CD4-positive, alpha-beta T cell (primary cell): ENCODE measurements around the gene DYNLL1. TPM values are rescaled to one million over a fixed set of nuclear protein-coding genes. Genes with fewer than 3 reads are reported as not detected.

Source experiments
- ATAC-seq: fragments of 200-7000 bp; cut with Tn5 transposase; one replicate; pipeline ENCODE4 v1.10.0; 2022; ENCODE audit warnings: mild to moderate bottlenecking; ENCODE audit not compliant: poor library complexity
- CTCF ChIA-PET: fragments of 350-600 bp; sonication (Branson Sonifier 250); formaldehyde crosslinking; loops from one replicate; lab custom pipeline; 2021; ENCODE audit warnings: antibody characterized with exemption, inconsistent platforms; lab: Charles Lee
- POLR2A ChIA-PET: fragments of 350-600 bp; sonication (Branson Sonifier 250); formaldehyde crosslinking; loops from one replicate; lab custom pipeline; 2021; ENCODE audit warnings: antibody characterized with exemption, inconsistent platforms; lab: Charles Lee
- DNase-seq, 14 experiments: peaks; one replicate each; pipeline ENCODE4 v3.0.0-alpha.2; 2013 to 2020; ENCODE audit warnings: mixed read lengths in 2 of 14
- H3K27ac ChIP-seq, 2 donors: one replicate each; pipeline versions ENCODE4 v1.5.1 to v1.7.0; 2013; ENCODE audit warnings: low read length in 2 of 2, low read depth in 1 of 2, mild to moderate bottlenecking in 1 of 2
- H3K27me3 ChIP-seq, 2 experiments: 1 replicate in 1 of 2; 2 replicates in 1 of 2; pipeline versions ENCODE4 v1.6.1 to v1.7.0; 2013; ENCODE audit warnings: low read length in 2 of 2, control low read depth in 1 of 2, mild to moderate bottlenecking in 1 of 2, moderate library complexity in 1 of 2; ENCODE audit not compliant: insufficient read depth in 2 of 2, control insufficient read depth in 1 of 2
- H3K36me3 ChIP-seq: one replicate; pipeline ENCODE4 v1.6.1; 2013; ENCODE audit warnings: low read length, control low read depth; ENCODE audit not compliant: insufficient read depth
- H3K4me1 ChIP-seq: one replicate; pipeline ENCODE4 v1.6.1; 2013; ENCODE audit warnings: low read length, control low read depth; ENCODE audit not compliant: insufficient read depth
- H3K4me3 ChIP-seq: one replicate; pipeline ENCODE4 v1.5.1; 2013; ENCODE audit warnings: mild to moderate bottlenecking, low read length, moderate library complexity
- H3K9me3 ChIP-seq, 2 experiments: 1 replicate in 1 of 2; 2 replicates in 1 of 2; pipeline versions ENCODE4 v1.6.1 to v1.7.0; 2013; ENCODE audit warnings: low read length in 2 of 2, mild to moderate bottlenecking in 2 of 2, control low read depth in 1 of 2, moderate library complexity in 1 of 2; ENCODE audit not compliant: control insufficient read depth in 1 of 2, insufficient read depth in 1 of 2
- H3K27ac Mint-ChIP-seq: one replicate; pipeline ENCODE4 v1.8.0; 2020; ENCODE audit warnings: mixed read lengths
- H3K27me3 Mint-ChIP-seq: one replicate; pipeline ENCODE4 v1.8.0; 2021; ENCODE audit warnings: mixed read lengths
- H3K36me3 Mint-ChIP-seq: one replicate; pipeline ENCODE4 v1.8.0; 2021; ENCODE audit warnings: low read depth, mixed read lengths
- H3K4me1 Mint-ChIP-seq: one replicate; pipeline ENCODE4 v1.8.0; 2021; ENCODE audit warnings: low read depth, mixed read lengths
- H3K4me3 Mint-ChIP-seq: one replicate; pipeline ENCODE4 v1.8.0; 2020; ENCODE audit warnings: mild to moderate bottlenecking, mixed read lengths
- H3K9me3 Mint-ChIP-seq: one replicate; pipeline ENCODE4 v1.8.0; 2020; ENCODE audit warnings: mixed read lengths
- CTCF ChIP-seq: fragments of 200-600 bp; IDR thresholded peaks from one replicate; pipeline ENCODE4 v1.8.0; 2022; ENCODE audit warnings: antibody characterized with exemption, mild to moderate bottlenecking
- intact Hi-C, 2 experiments: fragments of 100-400 bp; cut with DNase I in 1 of 2; cut with micrococcal nuclease in 1 of 2; formaldehyde crosslinking; loops; one replicate each; pipeline versions ENCODE4 v1.15.1 to v1.9.0; 2023 to 2025; cut with DNase I, micrococcal nuclease
- total RNA-seq, 174 experiments: library from RNA in 2 of 174; stranded (reverse) in 2 of 174; gene quantifications; one replicate each; pipeline ENCODE4 v1.2.3 and lab custom pipeline; 2021 to 2026

The DYNLL1 gene
- total RNA-seq, 2 experiments from 2014 or later, result 23.6 to 24.5 TPM

DNA sequence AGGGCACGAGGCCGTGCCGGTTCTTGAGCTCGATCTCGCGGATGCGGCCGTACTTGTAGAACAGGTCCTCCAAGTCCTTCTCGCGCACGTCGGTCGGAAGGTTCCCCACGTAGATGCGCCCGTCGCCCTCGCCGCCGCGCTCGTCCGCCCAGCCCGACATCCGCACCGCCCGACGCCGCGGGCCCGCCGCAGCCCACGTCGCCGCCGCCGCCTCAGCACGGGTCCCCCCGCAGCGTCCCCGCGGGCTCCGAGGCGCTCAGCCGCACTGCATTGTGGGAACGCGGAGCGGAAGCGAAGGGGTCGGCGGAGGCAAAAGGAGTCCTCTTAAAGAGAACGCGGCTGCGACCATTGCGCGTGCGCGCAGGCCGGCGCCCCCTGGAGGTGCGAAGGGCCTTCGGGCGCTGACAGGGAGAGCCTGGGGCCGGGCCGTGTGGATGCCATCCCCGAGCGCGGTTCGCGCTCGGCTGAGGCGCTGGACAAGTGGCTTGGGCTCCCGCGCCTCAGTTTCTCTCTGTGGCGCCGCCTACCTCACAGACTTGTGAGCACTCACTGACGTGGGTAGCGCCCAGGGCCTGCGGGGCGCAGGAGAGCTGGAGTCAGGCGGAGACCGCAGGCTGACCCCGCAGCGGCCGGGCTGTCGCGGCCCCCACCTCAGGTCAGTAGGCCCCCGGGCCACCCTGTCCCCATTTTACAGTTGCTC is 26.3 kb upstream of the DYNLL1 start, which contains the start of gene SRSF9:
TSS of gene SRSF9 (minus strand) at position 299 of the 700 bp plus-strand sequence. CDS start at position 160, 139 bp downstream.
- H3K4me3 Mint-ChIP-seq, result peak within 1 kb of the TSS; percentile 90
- peaks cover 26% of the 10 kb centered on the region for H3K36me3 ChIP-seq
- peak; percentile 86 for ATAC-seq
- peaks cover 39% of the 10 kb centered on the region for H3K36me3 Mint-ChIP-seq
- H3K27me3 Mint-ChIP-seq, result no peaks in the 10 kb centered on the region
- H3K27ac ChIP-seq, result peak within 1 kb of the TSS; percentile 72 to 77
- peak within 1 kb of the TSS; percentile 87 for H3K27ac Mint-ChIP-seq
- intact Hi-C loops, result loop anchor here (1.0 to 10.0 kb wide), 6 partner anchors 23 to 275 kb away; partner anchors contain the start of genes DYNLL1 (in 1 of the 2), GATC (in 1 of the 2), GCN1 (in 1 of the 2) and TRIAP1 (in 1 of the 2)
- H3K27me3 ChIP-seq, result no peaks in the 10 kb centered on the region
- H3K9me3 Mint-ChIP-seq, result no peaks in the 10 kb centered on the region
- CTCF ChIA-PET, result interaction anchor here (0.6 to 2.8 kb wide), 16 partner anchors 10 to 218 kb away, joined by 3 to 14 read pairs (median 4); partner anchors contain the start of genes COX6A1, DYNLL1, POP5 and SIRT4
- peaks cover 39% of the 10 kb centered on the region for H3K4me1 ChIP-seq
- H3K9me3 ChIP-seq, result no peaks in the 10 kb centered on the region
- POLR2A ChIA-PET, result interaction anchor here (1.1 to 4.3 kb wide), 16 partner anchors 11 to 268 kb away, joined by 3 to 27 read pairs (median 6); partner anchors contain the start of genes COQ5, COX6A1, DYNLL1 and GATC
- peak; percentile 91 for TF ChIP-seq CTCF
- peak within 1 kb of the TSS; percentile 57 for H3K4me3 ChIP-seq
- peaks cover 46% of the 10 kb centered on the region for H3K4me1 Mint-ChIP-seq
- DNase-seq, result peak; percentile 94 to 99 (median 97)

GRCh38 chr12:120470150-120470784 is 25.6 kb upstream of the DYNLL1 start:
- ATAC-seq (peak; percentile 18), DNase-seq (peak in 2 of 14 experiments; percentile 1 to 13)
- no peaks in the 10 kb centered on the region for H3K9me3 Mint-ChIP-seq
- Histone ChIP-seq H3K36me3 (peaks cover 19% of the 10 kb centered on the region), H3K4me3 (peak overlapping the region; percentile 57), H3K27ac (peak overlapping the region; percentile 69 to 73), H3K9me3 (no peaks in the 10 kb centered on the region), H3K4me1 (peaks cover 39% of the 10 kb centered on the region), H3K27me3 (no peaks in the 10 kb centered on the region)
- H3K4me1 Mint-ChIP-seq, result peaks cover 45% of the 10 kb centered on the region
- TF ChIP-seq CTCF, result no peak
- POLR2A ChIA-PET, result interaction anchor here (0.7 to 4.3 kb wide), 5 partner anchors 26 to 269 kb away, joined by 3 to 27 read pairs (median 13); partner anchors contain the start of genes DYNLL1, RNU4-2, RPLP0 and SIRT4
- H3K36me3 Mint-ChIP-seq, result peaks cover 32% of the 10 kb centered on the region
- intact Hi-C loops, result no loop called here
- CTCF ChIA-PET, result interaction anchor here (0.5 to 2.8 kb wide), 17 partner anchors 9 to 217 kb away, joined by 3 to 14 read pairs (median 4); partner anchors contain the start of genes COX6A1, DYNLL1 and SIRT4
- peak overlapping the region; percentile 87 for H3K27ac Mint-ChIP-seq
- peak overlapping the region; percentile 90 for H3K4me3 Mint-ChIP-seq
- no peaks in the 10 kb centered on the region for H3K27me3 Mint-ChIP-seq

DNA sequence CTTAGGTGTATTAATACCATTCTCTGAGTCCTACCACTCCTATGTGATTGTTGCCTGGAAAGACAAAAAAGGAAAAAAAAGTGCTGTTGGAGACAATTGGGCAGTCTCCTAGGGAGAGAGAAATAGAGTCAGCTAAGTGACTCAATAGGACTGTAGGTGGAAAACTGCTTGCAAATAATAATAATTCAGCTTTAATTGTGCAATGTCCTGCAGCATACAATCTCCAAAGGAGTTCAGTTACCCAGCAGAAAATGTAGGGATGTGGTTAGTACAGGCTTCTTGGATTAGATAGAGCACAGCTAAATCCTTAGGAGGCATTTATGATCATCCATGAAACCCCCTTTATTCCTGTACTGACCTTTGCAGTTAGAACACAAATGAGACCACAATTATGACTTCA is 23.4 kb upstream of the DYNLL1 start:
- Mint-ChIP-seq H3K9me3 (no peaks in the 10 kb centered on the region), H3K27me3 (no peaks in the 10 kb centered on the region), H3K4me3 (no peak overlapping the region), H3K27ac (no peak overlapping the region), H3K4me1 (peaks cover 23% of the 10 kb centered on the region), H3K36me3 (peaks cover 11% of the 10 kb centered on the region)
- ATAC-seq, result no peak
- Histone ChIP-seq H3K9me3 (no peaks in the 10 kb centered on the region), H3K4me1 (peaks cover 24% of the 10 kb centered on the region), H3K4me3 (no peak overlapping the region), H3K36me3 (no peaks in the 10 kb centered on the region), H3K27me3 (no peaks in the 10 kb centered on the region), H3K27ac (no peak overlapping the region)
- intact Hi-C loops, result no loop called here
- DNase-seq, result no peak
- TF ChIP-seq CTCF, result no peak
- ChIA-PET POLR2A (interaction anchor here (0.6 to 0.9 kb wide), 2 partner anchors 22 to 170 kb away, joined by 3 read pairs; no protein-coding TSS in a partner anchor), CTCF (interaction anchor here (1.3 to 1.4 kb wide), 2 partner anchors 24 to 171 kb away, joined by 3 read pairs; partner anchors contain the start of gene SIRT4)
